DND-41 (cell line): ENCODE data around the gene KCNH1.

Source experiments
- ATAC-seq: fragments of 200-7000 bp; cut with Tn5 transposase; 3 replicates; pipeline ENCODE4 v1.9.1; 2021; ENCODE audit warnings: low read depth; ENCODE audit not compliant: insufficient read depth
- DNase-seq: peaks from one replicate; pipeline ENCODE4 v3.0.0-alpha.2; 2020
- H2AFZ ChIP-seq: 2 replicates; pipeline ENCODE4 v1.6.0; 2012; ENCODE audit warnings: low read depth, low read length
- H3K27ac ChIP-seq: 2 replicates; pipeline ENCODE4 v1.5.1; 2012; ENCODE audit warnings: low read length, inconsistent platforms
- H3K27me3 ChIP-seq: fragments of 200-600 bp; sonication (generic); 2 replicates; pipeline ENCODE4 v1.6.0; 2012; ENCODE audit warnings: low read length, mild to moderate bottlenecking, inconsistent platforms; ENCODE audit not compliant: insufficient read depth, poor library complexity
- H3K36me3 ChIP-seq: 2 replicates; pipeline ENCODE4 v1.5.1; 2012; ENCODE audit warnings: low read length, inconsistent platforms; ENCODE audit not compliant: insufficient read depth
- H3K4me1 ChIP-seq: 2 replicates; pipeline ENCODE4 v1.5.1; 2012; ENCODE audit warnings: mild to moderate bottlenecking, low read length; ENCODE audit not compliant: insufficient read depth
- H3K4me2 ChIP-seq: 2 replicates; pipeline ENCODE4 v1.6.0; 2012; ENCODE audit warnings: mild to moderate bottlenecking, moderate library complexity, low read length, inconsistent platforms; ENCODE audit not compliant: insufficient read depth
- H3K4me3 ChIP-seq, 2 experiments: fragments of 200-600 bp in 1 of 2; shearing (Covaris generic) in 1 of 2; 2 replicates each; pipeline ENCODE4 v1.5.1; 2012 to 2016; ENCODE audit warnings: inconsistent platforms in 2 of 2, low read length in 2 of 2, mild to moderate bottlenecking in 2 of 2, low read depth in 1 of 2, moderate library complexity in 1 of 2
- H3K79me2 ChIP-seq: 2 replicates; pipeline ENCODE4 v1.6.0; 2012; ENCODE audit warnings: low read length, inconsistent platforms; ENCODE audit not compliant: insufficient read depth
- H3K9ac ChIP-seq: 2 replicates; pipeline ENCODE4 v1.6.0; 2012; ENCODE audit warnings: low read depth, mild to moderate bottlenecking, inconsistent platforms, low read length, moderate library complexity
- H3K9me3 ChIP-seq: 2 replicates; pipeline ENCODE4 v1.5.1; 2012; ENCODE audit warnings: low read length, moderate library complexity, mild to moderate bottlenecking, inconsistent platforms; ENCODE audit not compliant: insufficient read depth, severe bottlenecking
- H4K20me1 ChIP-seq: 2 replicates; pipeline ENCODE4 v1.6.0; 2012; ENCODE audit warnings: low read length; ENCODE audit not compliant: insufficient read depth
- EZH2 ChIP-seq: IDR thresholded peaks from 3 replicates; pipeline ENCODE4 v1.6.1; 2012; ENCODE audit warnings: borderline replicate concordance, low read depth, mild to moderate bottlenecking, moderate library complexity, low read length, inconsistent platforms; ENCODE audit not compliant: severe bottlenecking
- TF ChIP-seq, protein P1 (sequence below): IDR thresholded peaks from 2 replicates; pipeline ENCODE4 v1.5.1; 2012; ENCODE audit warnings: borderline replicate concordance, low read length, moderate library complexity, mild to moderate bottlenecking; ENCODE audit not compliant: poor library complexity, severe bottlenecking; ENCODE audit errors: extremely low read depth

KCNH1 gene

GRCh38 chr1:210703593-210703992 lies 430.4 kb downstream of the KCNH1 start:
- no peaks in the 10 kb centered on the region for H3K79me2 ChIP-seq
- H3K4me2 ChIP-seq = no peak overlapping the region
- ATAC-seq (no peak), DNase-seq (no peak)
- no peaks in the 10 kb centered on the region for H3K9me3 ChIP-seq
- H3K4me1 ChIP-seq = no peaks in the 10 kb centered on the region
- H3K27me3 ChIP-seq = peaks cover under 1% of the 10 kb centered on the region
- H4K20me1 ChIP-seq = no peaks in the 10 kb centered on the region
- TF ChIP-seq EZH2 = no peak
- no peak overlapping the region for H3K4me3 ChIP-seq
- H3K27ac ChIP-seq = no peak overlapping the region
- no peaks in the 10 kb centered on the region for H3K36me3 ChIP-seq
- H2AFZ ChIP-seq = no peak overlapping the region
- H3K9ac ChIP-seq = no peak overlapping the region

GRCh38 chr1:210702506-210702905 lies 431.4 kb downstream of the KCNH1 start:
- H3K4me3 ChIP-seq = no peak overlapping the region
- no peak overlapping the region for H2AFZ ChIP-seq
- H3K27ac ChIP-seq = no peak overlapping the region
- H3K4me2 ChIP-seq = no peak overlapping the region
- H4K20me1 ChIP-seq = no peaks in the 10 kb centered on the region
- ATAC-seq (no peak), DNase-seq (no peak)
- peaks cover 2% of the 10 kb centered on the region for H3K27me3 ChIP-seq
- no peak for TF ChIP-seq EZH2
- TF ChIP-seq, protein P1, sequence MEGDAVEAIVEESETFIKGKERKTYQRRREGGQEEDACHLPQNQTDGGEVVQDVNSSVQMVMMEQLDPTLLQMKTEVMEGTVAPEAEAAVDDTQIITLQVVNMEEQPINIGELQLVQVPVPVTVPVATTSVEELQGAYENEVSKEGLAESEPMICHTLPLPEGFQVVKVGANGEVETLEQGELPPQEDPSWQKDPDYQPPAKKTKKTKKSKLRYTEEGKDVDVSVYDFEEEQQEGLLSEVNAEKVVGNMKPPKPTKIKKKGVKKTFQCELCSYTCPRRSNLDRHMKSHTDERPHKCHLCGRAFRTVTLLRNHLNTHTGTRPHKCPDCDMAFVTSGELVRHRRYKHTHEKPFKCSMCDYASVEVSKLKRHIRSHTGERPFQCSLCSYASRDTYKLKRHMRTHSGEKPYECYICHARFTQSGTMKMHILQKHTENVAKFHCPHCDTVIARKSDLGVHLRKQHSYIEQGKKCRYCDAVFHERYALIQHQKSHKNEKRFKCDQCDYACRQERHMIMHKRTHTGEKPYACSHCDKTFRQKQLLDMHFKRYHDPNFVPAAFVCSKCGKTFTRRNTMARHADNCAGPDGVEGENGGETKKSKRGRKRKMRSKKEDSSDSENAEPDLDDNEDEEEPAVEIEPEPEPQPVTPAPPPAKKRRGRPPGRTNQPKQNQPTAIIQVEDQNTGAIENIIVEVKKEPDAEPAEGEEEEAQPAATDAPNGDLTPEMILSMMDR = no peak
- no peaks in the 10 kb centered on the region for H3K9me3 ChIP-seq
- no peak overlapping the region for H3K9ac ChIP-seq
- H3K36me3 ChIP-seq = no peaks in the 10 kb centered on the region
- H3K4me1 ChIP-seq = no peaks in the 10 kb centered on the region
- no peaks in the 10 kb centered on the region for H3K79me2 ChIP-seq

DNA sequence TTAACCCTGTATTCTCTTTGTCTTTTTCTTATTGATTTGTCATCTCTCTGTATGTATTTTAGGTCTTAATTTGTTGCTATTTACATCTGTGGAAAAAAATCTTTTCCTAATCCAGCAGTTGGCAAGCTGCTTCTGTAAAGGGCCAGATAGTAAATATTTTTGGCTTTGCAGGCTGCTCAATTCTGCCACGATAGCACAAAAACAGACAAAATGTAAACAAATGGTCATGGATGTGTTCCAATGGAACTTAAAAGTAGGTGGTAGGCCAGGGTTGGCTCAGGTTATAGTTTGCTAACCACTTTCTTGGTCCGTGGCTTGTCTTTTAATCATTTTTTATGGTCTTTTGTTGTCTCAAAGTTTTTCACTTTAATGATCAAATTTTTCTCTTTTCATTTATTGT lies 433.4 kb downstream of the KCNH1 start:
- ATAC-seq (no peak), DNase-seq (no peak)
- Histone ChIP-seq H3K36me3 (no peaks in the 10 kb centered on the region), H3K4me2 (no peak overlapping the region), H3K9me3 (no peaks in the 10 kb centered on the region), H4K20me1 (no peaks in the 10 kb centered on the region), H3K27me3 (peaks cover 2% of the 10 kb centered on the region), H3K9ac (no peak overlapping the region), H3K4me3 (no peak overlapping the region), H3K27ac (no peak overlapping the region), H3K4me1 (no peaks in the 10 kb centered on the region), H3K79me2 (no peaks in the 10 kb centered on the region), H2AFZ (no peak overlapping the region)
- TF ChIP-seq, protein P1 = no peak
- TF ChIP-seq EZH2 = no peak

- no peak overlapping the region for H3K27ac ChIP-seq
- H3K4me3 ChIP-seq = no peak overlapping the region
- H3K9ac ChIP-seq = no peak overlapping the region
- ATAC-seq (no peak), DNase-seq (no peak)
- H2AFZ ChIP-seq = no peak overlapping the region
- H3K4me2 ChIP-seq = no peak overlapping the region
- no peaks in the 10 kb centered on the region for H3K36me3 ChIP-seq
- peaks cover 2% of the 10 kb centered on the region for H3K27me3 ChIP-seq
- no peaks in the 10 kb centered on the region for H4K20me1 ChIP-seq
- no peaks in the 10 kb centered on the region for H3K9me3 ChIP-seq
- H3K4me1 ChIP-seq = no peaks in the 10 kb centered on the region
- no peaks in the 10 kb centered on the region for H3K79me2 ChIP-seq
- no peak for TF ChIP-seq EZH2
- TF ChIP-seq, protein P1 = no peak
Observed at GRCh38 chr1:210700083-210700482, 433.9 kb downstream of the KCNH1 start.
